Measurements from ENCODE around the gene LBH.

DNA sequence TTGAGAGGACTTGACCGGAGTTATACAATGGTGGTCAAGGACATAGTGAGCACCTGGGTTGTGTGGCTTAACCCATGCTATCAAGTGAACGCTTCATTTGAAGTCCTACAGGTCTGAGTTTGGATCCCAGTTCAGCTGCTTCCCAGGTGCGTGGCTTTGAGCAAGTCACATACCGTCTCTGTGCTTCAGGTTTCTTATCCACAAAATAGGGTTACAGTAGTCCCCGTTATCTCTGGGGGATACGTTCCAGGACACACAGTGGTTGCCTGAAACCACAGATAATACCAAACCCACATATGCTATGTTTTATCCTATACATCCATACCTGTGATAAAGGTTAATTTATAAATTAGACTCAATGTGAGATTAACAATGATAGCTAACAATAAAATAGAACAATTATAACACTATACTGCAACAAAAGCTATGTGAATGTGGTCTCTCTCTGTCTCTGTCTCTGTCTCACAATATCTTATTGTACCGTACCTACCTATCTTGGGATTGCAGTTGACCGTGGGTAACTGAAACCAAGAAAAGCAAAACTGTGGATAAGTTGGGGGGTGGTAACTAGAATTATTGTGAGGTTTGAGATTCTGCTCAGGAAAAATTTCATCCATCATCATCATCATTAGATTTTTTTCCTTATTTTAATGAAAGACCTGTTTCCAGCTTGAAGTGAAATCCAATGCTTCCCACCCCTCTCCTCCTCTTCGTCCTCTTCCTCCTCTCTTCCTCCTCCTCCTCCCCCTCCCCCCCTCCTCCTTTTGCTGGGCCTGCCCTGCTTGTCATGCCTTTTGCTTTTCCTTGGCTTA is 22.7 kb downstream of the LBH start:
- TF ChIP-seq, protein P1, sequence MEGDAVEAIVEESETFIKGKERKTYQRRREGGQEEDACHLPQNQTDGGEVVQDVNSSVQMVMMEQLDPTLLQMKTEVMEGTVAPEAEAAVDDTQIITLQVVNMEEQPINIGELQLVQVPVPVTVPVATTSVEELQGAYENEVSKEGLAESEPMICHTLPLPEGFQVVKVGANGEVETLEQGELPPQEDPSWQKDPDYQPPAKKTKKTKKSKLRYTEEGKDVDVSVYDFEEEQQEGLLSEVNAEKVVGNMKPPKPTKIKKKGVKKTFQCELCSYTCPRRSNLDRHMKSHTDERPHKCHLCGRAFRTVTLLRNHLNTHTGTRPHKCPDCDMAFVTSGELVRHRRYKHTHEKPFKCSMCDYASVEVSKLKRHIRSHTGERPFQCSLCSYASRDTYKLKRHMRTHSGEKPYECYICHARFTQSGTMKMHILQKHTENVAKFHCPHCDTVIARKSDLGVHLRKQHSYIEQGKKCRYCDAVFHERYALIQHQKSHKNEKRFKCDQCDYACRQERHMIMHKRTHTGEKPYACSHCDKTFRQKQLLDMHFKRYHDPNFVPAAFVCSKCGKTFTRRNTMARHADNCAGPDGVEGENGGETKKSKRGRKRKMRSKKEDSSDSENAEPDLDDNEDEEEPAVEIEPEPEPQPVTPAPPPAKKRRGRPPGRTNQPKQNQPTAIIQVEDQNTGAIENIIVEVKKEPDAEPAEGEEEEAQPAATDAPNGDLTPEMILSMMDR (IDR thresholded peaks at IDR 0.05), result no peak
- TF ChIP-seq TCF12 (IDR thresholded peaks at IDR 0.05), result no peak
- TF ChIP-seq, protein P2, sequence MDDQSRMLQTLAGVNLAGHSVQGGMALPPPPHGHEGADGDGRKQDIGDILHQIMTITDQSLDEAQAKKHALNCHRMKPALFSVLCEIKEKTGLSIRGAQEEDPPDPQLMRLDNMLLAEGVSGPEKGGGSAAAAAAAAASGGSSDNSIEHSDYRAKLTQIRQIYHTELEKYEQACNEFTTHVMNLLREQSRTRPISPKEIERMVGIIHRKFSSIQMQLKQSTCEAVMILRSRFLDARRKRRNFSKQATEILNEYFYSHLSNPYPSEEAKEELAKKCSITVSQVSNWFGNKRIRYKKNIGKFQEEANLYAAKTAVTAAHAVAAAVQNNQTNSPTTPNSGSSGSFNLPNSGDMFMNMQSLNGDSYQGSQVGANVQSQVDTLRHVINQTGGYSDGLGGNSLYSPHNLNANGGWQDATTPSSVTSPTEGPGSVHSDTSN (IDR thresholded peaks at IDR 0.05), result no peak
- TF ChIP-seq, protein P3, sequence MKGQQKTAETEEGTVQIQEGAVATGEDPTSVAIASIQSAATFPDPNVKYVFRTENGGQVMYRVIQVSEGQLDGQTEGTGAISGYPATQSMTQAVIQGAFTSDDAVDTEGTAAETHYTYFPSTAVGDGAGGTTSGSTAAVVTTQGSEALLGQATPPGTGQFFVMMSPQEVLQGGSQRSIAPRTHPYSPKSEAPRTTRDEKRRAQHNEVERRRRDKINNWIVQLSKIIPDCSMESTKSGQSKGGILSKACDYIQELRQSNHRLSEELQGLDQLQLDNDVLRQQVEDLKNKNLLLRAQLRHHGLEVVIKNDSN (IDR thresholded peaks at IDR 0.05; ENCODE audit: borderline replicate concordance, low read depth), result no peak

All from SK-N-SH (cell line).